Fibroblast of skin of abdomen (primary cell): Measurements from ENCODE around the gene SUGP1.

Experiments used
- DNase-seq: peaks from one replicate; pipeline ENCODE4 v3.0.0-alpha.2; 2013

The SUGP1 gene

GRCh38 chr19:19300613-19301012, 19.7 kb downstream of the SUGP1 start:
- DNase-seq = no peak

- no peak for DNase-seq
Measured at GRCh38 chr19:19297759-19298158, 22.6 kb downstream of the SUGP1 start.

GRCh38 chr19:19296953-19297689, 23.2 kb downstream of the SUGP1 start:
- no peak for DNase-seq

- no peak for DNase-seq
Measured at GRCh38 chr19:19294914-19295313, 25.4 kb downstream of the SUGP1 start.

- DNase-seq = no peak
Measured at GRCh38 chr19:19292607-19293006, 27.7 kb downstream of the SUGP1 start.

GRCh38 chr19:19285686-19286085, 34.6 kb downstream of the SUGP1 start:
- DNase-seq = no peak

- no peak for DNase-seq
Measured at GRCh38 chr19:19280561-19280960, 39.7 kb downstream of the SUGP1 start.

- DNase-seq = no peak
Measured at GRCh38 chr19:19279853-19280252, 40.5 kb downstream of the SUGP1 start.

- no peak for DNase-seq
Measured at GRCh38 chr19:19279062-19279612, 41.2 kb downstream of the SUGP1 start.

- DNase-seq = no peak
Measured at GRCh38 chr19:19278315-19278714, 42.0 kb downstream of the SUGP1 start.

- DNase-seq = no peak
Measured at GRCh38 chr19:19276851-19277250, 43.5 kb downstream of the SUGP1 start.

- peak; percentile 38 for DNase-seq
Measured at GRCh38 chr19:19276386-19276785, 43.9 kb downstream of the SUGP1 start.

- DNase-seq = no peak
Measured at GRCh38 chr19:19274716-19275565, 45.4 kb downstream of the SUGP1 start.

- no peak for DNase-seq
Measured at GRCh38 chr19:19274146-19274545, 46.2 kb downstream of the SUGP1 start.

GRCh38 chr19:19271828-19272599, 48.3 kb downstream of the SUGP1 start:
- no peak for DNase-seq

- no peak for DNase-seq
Measured at GRCh38 chr19:19270749-19271571, 49.3 kb downstream of the SUGP1 start.

- no peak for DNase-seq
Measured at GRCh38 chr19:19269952-19270694, 50.2 kb downstream of the SUGP1 start.

GRCh38 chr19:19268453-19269385, 51.6 kb downstream of the SUGP1 start:
- DNase-seq = no peak

GRCh38 chr19:19267305-19267704, 53.0 kb downstream of the SUGP1 start:
- no peak for DNase-seq

GRCh38 chr19:19263886-19264487, 56.3 kb downstream of the SUGP1 start:
- DNase-seq = no peak
